Mammary epithelial cell (primary cell): ENCODE data around the gene APOL6.

Experiments
- CTCF ChIP-seq, 2 donors: IDR thresholded peaks in 1 of 2; conservative IDR thresholded peaks in 1 of 2; 2 replicates each; pipeline ENCODE4 v1.5.1; 2011 to 2012; ENCODE audit warnings: inconsistent platforms in 2 of 2, low read length in 2 of 2, mild to moderate bottlenecking in 2 of 2, control low read depth in 1 of 2, low read depth in 1 of 2; ENCODE audit not compliant: insufficient read depth in 1 of 2; ENCODE audit errors: extremely low read depth in 1 of 2
- EZH2 ChIP-seq: IDR thresholded peaks from 2 replicates; pipeline ENCODE4 v1.6.1; 2012; ENCODE audit warnings: low read length, inconsistent platforms, borderline replicate concordance

DNA sequence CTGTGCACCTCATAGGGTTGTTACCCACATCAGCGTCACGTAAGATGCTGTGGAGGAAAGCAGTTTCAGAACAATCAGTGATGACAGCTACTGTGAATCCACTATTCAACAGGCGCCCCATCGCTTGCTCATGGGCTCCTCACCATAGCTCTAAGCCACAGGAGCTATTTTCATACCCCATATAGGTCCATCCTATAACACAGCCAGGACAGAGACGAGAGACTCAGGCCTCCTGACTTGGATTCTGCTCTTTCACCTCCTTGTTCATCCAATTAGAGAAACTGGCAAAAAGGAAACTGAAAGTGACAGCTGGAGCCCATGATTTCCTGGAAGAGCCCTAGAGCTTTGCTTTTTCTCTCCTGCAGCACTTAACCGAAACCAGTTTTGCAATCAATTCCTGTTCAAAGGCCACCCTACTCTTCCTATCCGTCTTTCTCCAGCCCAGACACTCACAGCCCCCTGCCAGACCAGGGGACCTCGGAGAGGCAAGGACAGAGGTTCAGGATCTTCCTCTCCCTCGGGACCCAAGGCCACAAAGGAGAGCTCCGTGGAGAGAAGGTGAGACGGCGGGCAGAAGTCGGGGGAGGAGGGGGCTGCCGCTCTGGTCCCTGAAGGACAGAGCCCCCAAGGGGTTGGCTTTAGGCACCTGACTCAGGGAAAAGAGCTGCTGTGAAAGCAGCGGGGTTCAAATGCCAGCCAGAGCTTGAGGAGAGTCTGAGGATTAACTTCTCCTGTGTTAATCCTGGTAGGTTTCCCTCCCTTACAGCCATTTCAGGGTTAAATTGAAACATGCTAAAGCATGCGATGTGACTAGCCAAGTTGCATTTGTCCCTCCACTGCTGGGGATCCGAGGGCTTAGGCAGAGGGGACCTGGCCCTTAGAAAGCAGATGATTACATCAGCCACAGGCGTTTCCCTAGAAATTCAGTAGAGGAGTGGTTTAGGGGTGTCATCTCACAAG lies at the start of gene APOL6:
- TF ChIP-seq CTCF (conservative IDR thresholded peaks at IDR 0.05 in 1 of 2, IDR thresholded peaks at IDR 0.05 in 1 of 2; ENCODE audit: extremely low read depth in 1 of 2, insufficient read depth in 1 of 2, low read depth in 1 of 2, low read length in 2 of 2) (no peak), EZH2 (no peak)
